NK-92 (cell line): Measurements from ENCODE around the gene CACNA2D1.

Experiments
- DNase-seq: peaks from one replicate; lab custom pipeline; 2025; ENCODE audit not compliant: unreplicated experiment; lab: John Stamatoyannopoulos, UW

The CACNA2D1 gene

DNA sequence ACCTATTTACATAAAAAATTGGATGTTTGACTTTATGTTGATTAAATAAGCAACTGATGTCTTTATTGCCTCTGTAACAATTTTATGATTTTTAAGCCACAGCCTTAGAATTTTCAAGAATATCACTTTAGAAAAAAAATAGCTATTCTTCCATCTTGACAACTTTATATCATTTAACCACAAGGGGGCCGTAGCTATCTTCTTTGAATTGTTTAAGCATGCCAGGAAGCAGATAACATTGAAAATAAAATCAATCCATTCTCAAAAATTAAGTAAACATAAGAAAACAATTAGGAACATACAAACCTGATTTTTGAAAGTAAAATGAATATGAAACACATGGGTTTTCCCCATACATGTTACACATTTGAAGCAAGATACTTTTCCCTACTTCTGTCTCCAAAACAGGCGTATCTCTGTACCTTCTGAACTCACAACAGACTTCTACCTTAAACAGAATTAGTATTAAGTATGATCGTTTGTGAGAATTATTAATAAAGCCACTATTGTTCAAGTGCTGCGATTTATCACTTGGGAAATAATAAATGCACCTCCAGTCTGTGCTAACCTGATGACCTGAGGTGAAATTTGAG lies 209.0 kb downstream of the CACNA2D1 start:
- no peak for DNase-seq

DNA sequence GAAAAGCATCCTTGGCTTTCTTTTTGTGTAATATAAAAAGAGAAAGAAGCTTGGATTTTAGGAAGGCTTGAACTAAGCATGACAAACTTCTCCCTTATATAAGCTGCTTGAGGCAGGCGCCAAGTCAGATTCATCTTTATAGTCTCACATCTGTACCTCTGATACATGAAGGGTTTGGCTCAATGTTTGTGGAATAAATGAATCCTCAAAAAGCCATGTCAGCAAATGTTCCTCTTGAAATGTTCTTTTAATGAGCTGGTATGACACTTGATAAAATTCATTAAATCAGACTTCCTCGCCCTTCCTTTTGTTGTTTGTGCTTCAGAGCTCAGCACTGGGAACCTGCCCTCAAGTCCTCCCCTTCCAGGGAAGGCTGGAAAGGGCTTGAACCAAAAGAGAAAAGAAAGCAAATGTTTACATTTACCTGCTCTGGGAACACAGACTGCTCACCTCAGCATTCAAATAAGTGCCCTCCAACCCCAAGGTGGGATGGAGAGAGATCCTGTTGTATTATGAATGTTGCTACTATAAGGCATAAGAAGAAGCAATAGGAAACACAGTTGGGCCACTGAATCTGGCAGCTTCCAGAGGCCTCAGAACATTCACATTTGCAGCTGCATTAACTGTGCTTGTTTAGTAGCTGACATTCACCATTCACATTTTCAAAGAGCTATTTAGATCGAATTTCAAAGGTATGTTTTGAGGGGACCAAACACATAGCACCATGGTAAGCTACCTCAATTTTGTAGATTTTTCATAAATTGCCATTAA lies 212.6 kb downstream of the CACNA2D1 start:
- no peak for DNase-seq

DNA sequence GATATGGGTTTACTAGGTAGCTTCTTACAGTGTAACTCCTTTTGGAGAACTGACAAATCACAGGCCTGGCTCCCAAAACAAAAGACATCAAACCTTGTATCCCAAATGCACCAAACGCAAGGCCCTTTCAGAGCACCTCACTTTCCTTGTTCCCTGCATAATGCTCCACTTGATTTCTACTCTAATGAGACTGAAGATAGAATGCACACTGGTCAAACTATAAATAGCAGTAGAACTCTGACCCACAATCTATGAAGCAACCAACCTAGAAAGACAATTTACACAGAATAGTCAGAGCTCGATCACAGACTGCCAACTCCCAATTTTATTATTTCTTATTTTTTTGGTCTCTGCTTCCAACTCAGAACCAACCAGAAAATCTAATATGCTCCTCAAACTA lies 214.4 kb downstream of the CACNA2D1 start:
- no peak for DNase-seq

DNA sequence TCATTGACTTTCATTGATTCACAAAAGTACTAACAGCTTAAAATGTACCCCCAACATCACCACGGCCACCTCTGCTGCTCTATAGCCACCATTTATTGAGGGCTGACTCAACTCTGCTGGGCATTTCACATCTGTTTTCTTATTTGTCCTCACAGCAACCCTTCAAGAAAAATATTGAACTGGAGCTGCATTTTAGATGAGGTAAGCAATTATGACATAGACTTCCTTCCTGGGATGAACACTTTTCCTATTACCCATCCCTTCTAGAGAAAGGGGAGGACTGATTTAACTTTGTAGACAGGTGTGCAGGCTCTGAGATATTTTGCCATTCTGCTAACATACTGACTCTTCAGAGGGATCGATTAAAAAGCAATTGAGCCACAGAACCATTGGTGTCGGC lies 217.4 kb downstream of the CACNA2D1 start:
- no peak for DNase-seq

DNA sequence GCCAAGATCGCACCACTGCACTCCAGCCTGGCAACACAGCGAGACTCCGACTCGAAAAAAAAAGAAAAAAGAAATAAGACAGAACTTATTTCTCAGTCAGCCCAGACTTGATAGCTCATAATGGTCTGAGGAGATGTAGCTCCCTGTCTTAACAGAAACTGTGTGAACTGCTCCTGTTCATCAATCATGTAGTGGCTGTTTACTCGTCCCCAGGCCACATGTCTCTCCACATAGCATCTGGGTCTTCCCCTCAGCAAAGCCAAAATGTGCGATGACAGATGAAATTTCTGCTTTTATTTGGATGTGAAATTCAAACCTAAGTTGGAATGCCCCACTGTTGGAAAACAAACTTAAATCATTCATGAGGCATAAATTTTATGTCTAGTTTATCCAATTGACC lies 219.0 kb downstream of the CACNA2D1 start:
- no peak for DNase-seq

DNA sequence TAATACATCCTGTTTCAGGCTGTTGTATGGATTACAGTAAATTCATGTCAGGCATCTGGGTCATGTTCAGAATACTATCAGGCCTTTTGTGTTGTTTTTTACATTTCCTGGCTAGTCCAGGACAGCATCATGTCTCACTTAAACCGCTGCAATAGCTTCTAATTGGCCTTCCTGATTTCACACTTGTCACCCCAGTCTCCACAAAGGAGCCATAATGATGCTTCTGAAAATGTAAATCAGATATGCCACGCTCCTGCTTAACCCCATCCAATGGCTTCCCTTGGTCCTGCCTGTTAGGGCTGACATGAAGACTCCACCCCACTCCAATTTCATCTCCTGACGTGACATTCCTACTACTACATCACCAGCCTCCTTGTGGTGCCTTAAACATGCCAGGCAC lies 220.0 kb downstream of the CACNA2D1 start:
- DNase-seq = no peak

DNA sequence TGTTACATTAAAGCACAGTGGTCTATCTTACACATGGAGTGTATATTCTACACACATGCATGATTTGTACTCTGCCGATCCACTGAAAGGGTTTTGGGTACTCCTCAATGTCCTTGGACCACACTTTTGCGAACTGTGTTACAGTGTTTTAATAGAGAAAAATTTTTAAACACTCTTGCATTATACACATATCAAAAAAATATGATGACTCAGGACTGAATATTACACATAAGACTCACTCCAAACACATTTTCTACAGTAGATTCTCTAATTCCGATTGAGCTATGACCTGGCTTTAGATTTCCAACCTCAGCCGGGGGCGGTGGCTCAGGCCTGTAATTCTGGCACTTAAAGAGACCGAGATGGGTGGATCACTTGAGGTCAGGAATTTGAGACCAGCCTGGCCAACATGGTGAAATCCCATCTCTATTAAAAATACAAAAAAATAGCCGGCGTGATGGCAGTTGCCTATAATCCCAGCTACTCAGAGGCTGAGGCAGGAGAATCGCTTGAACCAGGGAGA lies 222.4 kb downstream of the CACNA2D1 start:
- no peak for DNase-seq

DNA sequence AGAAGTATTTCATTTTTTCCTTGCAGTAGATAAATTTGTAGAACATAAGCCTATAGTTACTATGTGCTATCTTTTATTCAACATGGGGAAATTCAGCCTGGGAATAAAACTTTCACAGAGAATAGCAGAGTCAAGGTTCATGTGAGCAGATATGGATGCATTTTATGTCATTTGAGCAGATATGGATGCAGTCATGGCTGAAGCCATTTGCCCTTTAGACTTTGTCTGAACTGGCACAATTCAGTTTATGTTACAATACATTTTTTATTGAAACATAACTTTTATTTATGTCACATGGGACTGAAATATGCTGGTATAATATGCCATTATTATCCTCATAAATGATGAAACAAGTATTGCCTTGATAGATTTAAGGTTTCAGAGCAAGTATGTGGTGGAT lies 231.1 kb downstream of the CACNA2D1 start:
- DNase-seq = no peak

DNA sequence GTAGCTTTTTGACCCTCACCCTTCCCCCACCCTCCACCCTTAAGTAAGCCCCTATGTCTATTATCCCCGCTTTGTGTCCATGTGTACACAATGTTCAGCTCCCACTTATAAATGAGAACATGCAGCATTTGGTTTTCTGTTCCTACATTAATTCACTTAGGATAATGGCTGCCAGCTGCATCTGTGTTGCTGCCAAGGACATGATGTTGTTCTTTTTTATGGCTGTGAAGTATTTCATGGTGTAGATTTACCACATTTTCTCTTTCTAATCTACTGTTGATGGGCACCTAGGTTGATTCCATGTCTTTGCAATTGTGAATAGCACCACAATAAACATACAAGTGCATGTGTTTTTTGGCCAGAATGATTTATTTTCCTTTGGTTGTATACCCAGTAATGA lies 232.2 kb downstream of the CACNA2D1 start:
- DNase-seq = no peak

DNA sequence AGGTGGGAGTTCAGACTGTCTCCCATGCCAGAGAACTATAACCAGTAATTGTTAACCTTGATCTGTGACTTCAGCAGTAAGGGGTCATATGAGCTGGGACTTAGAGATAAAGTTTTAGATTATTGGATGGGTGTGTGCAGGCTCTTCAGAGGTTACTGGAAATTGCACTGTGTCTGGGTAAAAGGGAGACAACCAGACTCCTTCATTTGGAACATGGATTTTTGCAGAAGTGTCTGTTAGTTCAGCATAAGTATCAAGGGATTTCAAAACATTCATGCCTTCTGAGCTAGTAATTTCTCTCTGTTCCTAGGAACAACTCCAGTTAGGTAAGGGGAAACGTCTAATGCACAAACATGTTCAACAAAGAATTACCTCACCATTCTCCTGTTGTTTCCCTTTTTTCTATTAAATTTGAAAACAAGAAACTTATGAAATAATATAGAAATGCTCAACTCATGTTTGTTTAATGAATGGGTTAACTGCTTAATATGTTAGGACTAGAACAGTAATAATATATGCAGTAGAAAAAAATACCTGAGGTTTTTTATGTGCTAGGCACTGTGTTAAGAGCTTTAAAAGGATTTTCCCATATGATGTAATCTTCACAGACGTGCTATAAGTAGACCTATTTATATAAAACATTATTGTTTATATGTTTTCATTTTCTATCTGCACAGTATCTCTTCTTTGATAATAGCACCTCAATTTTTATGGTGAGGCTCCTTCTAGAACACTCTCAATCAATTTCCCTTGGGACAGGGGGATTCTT lies 233.0 kb downstream of the CACNA2D1 start:
- no peak for DNase-seq

DNA sequence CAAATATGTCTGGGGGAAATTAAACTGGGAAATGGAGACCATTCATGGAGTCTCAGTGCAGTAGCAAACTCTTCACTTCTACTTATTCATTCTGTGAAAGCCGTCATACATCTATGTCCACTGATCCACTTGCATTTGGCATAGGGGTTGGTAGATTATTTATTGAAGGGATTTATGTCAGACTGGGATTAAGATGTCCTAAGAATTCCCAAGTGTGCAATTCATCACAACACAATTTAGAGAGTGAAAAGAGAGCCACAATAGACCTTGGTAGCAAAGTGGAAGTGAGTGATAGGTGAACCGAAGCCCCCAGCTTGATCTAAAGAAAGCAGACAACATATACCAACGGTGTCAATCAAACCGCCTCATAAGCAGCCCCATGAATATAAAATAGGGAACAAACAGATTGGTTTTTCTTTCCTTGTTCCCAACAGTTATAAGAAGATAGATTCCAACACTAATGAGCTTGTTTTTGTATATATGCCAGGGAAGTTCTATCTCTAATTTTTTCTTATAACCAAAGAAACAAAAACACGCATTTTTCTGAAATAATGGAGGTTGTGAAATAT lies 234.3 kb downstream of the CACNA2D1 start:
- no peak for DNase-seq

DNA sequence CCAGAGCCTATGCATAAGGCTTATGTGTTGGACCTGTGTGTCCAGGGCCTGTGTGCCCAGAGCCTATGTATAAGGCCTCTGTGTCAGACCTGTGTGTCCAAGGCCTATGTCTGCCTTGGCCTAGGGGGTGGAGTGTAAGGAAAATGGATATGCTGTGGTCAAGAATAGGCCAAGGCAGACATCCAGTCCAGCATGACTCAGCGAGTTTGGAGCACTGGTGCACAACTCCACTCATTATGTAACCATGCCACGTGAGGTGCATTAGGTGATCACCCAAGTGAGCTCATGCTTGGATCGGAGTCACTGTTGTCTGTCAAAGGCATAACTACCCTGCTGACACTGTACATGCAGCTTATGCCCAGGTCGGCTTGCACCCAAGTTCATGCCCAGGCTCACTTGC lies 238.9 kb downstream of the CACNA2D1 start:
- no peak for DNase-seq

DNA sequence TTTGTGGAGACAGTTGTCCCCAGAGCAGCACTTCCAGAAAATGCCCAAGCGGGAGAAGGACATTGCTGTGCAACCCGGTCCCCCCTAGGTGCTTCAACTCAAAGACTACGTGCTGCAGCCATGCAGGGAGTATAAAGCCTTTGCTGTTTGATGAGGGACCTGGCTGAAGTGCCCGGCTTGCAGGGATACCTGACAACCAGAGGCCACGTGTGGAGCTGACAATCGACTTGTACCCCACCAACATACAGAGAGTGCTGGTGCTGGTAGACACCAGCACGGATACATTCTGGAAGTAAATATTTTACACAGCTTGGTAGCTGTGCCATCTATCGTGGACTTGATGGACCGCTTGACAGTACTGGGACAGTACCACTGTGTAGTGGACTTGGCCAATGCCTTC lies 240.6 kb downstream of the CACNA2D1 start:
- DNase-seq = no peak

DNA sequence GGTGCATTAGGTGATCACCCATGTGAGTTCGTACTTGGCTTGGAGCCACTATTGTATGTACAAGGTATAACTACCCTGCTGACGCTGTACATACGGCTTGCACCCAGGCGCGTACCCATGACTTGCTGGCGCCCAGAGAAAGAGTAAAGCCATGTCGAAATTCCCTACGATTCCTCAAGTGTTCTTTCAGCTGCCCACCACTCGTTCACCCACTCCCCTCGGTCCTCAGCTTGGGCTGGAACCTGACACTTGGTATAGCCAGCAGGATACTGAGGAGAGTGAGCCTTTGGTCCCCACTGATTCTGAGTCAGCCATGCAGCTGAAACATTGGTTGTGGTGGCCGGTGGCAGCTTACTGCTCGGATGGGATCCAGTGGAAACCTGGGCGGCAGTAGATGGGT lies 241.5 kb downstream of the CACNA2D1 start:
- no peak for DNase-seq

DNA sequence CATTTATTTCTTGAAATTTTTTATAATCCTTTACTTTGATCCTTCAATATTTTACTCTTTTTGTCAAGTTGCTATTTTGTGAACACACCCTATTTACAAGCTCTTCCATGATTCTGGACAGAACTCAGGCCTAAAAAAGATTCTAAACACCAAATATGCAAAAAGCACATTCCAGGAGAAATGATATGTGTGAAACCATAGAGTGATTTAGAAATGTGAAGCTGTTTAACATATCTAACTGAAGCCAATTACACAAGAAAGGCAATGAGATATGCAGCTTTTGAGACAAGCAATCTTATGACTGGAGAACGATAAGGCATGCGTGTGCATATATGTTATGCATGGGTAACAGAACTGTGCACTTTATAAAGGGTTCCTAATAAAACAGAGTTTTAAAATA lies 243.0 kb downstream of the CACNA2D1 start:
- no peak for DNase-seq

DNA sequence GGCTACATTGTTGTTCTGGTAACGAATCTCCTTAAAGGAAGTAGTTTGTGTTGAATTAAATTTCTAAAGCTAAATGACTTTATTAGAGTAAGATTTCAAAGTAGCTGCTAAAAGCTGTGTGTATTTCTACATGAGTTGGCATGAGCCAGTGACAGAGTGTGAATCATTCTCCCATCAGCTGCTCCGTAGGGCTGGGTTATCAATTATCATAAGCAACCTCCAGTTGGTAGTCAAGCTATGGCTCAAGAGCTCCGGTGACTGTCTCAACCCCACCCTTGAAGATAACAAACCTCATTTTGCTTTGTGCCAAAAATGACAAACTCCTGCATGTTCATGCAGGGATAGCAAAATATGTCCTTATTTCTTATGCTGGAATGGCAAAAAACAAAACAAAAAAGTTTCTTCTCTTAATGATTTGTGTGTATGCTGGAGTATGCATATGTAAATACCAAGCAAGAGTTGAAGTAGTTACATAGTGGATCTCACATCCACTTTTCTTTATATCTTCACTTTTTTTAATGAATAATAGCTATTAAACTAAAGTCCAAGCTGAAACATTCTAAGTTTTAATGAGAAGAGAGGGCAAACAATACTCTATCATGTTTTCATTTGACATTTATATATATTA lies 249.4 kb downstream of the CACNA2D1 start:
- no peak for DNase-seq

DNA sequence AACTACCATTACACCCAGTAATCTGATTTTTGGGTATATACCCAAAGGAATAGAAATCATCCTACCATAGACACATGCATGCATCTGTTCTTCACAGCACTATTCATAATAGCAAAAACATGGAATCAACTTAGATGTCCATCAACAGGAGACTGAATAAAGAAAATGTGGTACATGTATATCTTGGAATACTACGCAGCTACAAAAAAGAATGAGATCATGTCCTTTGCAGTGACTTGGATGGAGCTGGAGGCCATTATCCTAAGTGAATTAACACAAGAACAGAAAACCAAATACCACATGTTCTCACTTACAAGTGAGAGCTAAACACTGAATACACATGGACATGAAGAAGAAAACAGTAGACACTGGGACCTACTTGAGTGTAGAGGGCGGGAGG lies 254.9 kb downstream of the CACNA2D1 start:
- DNase-seq = no peak

DNA sequence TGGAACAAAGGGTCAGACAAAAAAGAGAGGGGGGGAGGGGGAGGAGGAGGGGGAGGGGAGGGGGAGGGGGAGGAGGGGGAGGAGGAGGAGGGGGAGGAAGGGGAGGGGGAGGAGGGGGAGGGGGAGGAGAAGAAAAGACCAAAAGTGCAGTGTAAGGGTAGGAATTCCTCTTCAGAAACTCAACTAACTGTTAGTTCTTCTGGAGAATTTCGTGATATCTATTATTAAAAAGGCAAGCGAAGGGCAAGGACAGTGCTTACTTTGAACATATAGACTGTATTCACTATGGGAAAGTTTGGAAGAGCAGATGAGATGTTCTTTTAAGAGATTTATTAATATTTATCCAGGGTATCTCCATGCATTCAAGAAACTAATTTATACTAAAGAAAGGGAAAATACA lies 258.1 kb downstream of the CACNA2D1 start:
- no peak for DNase-seq

DNA sequence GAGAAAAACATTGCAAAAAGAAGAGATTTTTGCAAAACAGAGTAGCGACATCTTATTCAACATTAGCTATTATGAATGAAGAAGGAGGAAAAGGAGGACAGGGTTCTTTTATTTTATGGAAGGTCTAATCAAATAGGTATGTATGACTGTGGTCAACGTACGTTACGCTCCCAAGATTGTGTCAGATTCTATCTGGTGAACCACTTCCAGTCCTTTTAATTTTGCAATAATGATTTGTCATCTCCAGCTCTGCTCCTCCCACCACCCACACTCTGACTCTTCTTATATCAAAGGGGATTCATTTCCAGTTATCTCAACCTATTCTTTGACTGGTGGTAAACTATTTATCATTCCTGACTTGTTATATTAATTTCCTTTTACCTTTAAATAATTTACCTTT lies 259.9 kb downstream of the CACNA2D1 start:
- no peak for DNase-seq

DNA sequence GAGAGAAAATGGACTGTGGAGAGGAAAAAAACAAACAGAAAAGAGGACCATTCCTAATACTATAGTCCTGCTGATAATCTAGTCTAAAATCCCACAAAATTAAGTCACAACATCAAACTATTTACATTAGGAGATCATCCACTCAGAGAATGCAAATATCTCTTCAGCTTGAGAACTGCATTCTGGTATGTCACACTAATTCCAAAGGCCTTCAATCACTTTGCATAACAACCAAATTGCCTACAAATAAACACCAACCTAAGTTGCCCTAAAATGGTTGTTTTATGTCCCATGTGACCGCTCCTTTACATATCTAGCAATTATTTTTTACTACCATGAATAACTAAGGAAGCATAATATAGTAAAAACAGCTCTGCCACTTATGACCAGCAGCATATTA lies 264.3 kb downstream of the CACNA2D1 start:
- DNase-seq = no peak

DNA sequence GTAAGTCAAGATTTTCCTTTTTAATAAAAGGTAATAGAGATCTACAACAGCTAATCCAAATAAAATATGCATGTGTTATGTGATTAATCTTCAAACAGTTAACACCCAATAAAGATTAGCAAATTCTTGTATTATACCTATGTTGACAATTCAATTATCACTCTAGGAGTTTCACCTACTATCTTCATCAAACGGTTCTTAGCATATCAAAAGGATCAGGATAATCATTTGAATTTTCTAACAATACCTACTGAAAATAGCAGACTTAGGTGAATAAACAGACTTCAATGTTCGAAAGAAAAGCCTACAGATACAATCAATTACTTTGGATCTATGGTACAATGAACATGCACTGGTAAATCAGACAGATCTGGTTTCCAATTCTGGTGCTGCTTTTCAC lies 268.3 kb downstream of the CACNA2D1 start:
- no peak for DNase-seq
